ENCODE data around the gene TEX29.

TEX29 gene

DNA sequence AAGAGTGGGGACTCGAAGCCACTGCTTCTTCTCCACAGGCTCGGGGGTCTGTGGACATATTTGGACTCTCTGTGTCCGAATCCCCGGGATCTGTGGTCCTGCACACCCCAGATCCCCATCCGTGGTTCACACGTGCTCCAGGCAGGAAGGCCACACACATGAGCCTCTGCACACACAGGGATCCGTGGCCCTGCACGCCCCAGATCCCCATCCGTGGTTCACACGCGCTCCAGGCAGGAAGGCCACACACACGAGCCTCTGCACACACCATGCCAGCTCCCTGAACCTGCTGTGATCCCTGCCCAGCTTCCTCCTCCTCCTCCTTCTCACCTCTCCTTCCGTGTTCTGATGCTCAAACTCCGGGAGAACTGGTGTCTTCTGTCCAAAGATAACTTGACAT, 3.1 kb downstream of the TEX29 start:
- DNase-seq: no peak

GRCh38 chr13:111323950-111324651, 3.7 kb downstream of the TEX29 start:
- no peak for DNase-seq

DNA sequence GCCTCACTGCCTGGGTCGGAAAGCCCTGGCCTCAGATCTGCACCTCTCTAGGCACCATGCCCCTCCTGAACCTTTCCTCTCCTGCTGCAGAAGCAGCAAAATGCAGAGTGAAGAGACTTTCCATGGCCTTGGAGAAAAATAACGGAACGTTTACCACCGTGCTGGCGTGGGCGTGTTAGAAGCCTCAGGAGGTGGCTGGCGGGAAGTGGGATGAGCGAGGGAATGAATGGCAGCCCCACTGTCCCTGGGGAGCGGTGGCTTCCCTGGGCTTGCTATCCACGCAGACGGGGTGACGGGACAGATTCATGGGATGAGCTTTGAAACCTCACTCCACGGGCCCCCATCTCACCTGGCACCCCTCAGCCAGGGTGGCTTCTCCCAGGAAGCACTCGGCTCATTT, 4.3 kb downstream of the TEX29 start:
- DNase-seq: no peak

DNA sequence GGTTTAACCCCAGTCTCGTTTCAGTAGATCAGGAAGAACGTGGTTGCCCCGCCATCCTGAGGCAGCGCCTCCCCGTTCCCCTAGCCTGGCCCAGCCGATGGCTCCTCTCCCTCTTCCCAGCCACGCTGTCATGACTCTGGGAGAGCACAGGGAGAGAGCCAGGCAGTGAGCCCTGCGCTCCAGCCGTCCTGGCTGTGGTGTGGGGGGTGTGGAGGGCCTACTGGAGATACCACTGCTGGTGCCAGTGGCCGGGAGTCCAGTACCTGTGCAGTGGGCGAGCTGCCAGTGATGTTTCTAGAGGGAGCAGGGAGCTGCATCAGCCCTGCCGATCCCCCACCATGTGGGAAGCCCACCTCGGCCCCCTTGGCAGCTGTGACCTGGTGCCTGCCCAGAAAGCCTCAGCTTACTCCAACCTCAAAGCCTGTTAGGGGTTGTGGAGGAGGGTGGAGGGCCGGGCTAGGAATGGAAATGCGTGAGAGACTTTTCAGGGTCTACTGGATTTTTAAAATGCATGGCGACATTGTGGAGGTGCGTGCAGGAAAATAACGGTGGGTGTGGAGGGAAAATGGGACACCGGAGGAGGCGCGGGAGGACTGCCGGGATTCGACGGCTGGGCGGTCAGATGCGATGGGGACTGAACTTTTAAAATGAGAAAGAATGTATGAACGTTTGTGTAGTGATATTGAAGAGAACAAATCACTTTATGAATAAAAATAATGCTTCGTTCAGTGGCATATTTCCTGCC, 4.9 kb downstream of the TEX29 start:
- DNase-seq: no peak

DNA sequence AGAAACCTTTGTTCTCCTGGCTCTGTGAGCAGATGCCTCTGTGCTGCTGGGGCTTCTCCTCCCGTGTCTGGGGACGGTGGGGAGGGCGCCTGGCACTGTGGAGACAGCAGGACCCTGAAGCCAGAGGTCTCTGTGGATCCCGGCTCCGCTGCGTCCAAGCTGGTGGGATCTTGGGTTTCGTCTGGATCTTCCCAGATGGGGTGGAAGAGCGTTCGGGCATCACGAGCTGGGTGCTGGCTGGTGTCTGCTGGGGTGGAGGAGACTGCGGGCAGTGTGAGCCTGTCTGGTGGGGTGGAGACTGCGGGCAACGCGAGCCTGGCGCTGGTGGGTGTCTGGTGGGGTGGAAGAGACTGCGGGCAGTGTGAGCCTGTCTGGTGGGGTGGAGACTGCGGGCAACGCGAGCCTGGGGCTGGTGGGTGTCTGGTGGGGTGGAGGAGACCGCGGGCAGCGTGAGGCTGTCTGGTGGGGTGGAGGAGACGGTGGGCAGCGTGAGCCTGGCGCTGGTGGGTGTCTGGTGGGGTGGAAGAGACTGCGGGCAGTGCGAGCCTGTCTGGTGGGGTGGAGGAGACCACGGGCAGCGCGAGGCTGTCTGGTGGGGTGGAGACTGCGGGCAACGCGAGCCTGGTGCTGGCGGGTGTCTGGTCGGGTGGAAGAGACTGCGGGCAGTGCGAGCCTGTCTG, 5.6 kb downstream of the TEX29 start:
- no peak for DNase-seq

DNA sequence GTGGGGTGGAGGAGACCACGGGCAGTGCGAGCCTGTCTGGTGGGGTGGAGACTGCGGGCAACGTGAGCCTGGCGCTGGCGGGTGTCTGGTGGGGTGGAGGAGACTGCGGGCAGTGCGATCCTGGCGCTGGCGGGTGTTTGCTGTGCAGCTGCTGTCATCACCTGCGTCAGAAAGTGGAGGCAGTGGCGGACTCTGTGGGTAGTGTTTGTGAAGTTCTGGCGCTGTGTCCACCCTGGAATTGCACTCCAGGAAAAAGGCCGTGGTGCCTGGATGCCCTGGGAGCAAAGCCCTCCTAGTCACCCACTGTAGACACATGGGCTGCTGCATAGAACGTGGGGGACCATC, 6.2 kb downstream of the TEX29 start:
- no peak for DNase-seq

- no peak for DNase-seq
Measured at GRCh38 chr13:111326981-111327642, 6.7 kb downstream of the TEX29 start.

DNA sequence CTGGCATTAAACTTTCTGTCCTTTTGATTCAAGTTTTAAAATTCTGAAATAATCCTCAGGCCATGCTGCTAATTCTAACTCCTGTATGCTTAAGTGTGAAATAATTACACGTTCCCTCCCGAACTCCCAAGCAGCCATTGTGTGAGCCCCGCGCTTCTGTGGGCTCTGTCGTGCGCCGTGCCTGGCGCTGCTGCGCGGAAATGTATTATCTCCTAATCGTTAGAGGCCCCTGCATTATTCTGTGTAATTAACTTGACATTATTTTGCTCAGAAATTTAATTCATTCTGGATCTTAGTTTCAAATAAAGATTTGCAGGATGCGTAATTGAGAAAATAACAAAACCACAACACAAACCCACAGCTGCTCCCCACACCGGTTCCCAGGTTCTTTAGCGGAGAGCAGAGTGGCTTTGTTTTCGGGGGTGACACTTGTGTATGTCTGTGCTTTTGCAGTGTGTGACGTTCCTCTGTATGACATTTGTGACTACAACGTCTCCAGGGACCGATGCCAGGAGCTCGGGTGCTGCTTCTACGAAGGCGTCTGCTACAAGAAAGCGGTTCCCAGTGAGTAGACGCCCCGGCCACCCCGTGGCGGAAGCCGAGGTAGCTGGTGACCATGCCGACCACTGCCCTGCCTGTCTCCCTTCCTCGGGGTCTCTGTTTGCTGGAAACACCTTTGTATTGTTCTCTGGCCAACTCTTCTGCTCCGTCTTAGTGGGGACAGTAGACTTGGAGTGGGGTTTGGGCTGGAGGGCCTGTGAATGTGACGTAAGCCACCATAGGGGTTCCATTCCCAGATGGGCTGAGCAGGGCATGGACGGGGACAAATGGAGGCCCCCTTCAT, 7.5 kb downstream of the TEX29 start:
- DNase-seq: no peak

- DNase-seq: no peak
Measured at GRCh38 chr13:111328574-111329410, 8.3 kb downstream of the TEX29 start.

DNA sequence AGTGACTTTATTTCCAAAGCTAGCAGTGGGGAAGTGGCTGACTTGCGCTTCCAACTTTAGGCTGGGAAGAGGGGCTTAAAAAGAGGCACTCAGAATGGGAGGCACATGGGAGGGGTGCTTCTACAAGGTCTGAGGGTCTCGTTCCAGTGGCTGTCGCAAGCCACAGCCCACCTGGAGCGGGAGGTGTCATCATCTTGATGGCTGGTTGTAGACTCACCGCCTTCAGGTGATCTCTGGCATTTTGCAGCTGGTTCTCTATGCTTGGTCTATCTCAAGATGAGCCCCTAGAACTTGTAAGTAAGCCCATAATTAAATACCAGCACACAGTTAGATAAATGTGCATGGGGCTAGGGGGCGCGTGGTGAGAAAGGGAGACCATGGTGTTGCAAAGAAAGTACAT, 9.2 kb downstream of the TEX29 start:
- no peak for DNase-seq

GRCh38 chr13:111330066-111330610, 9.7 kb downstream of the TEX29 start:
- no peak for DNase-seq

DNA sequence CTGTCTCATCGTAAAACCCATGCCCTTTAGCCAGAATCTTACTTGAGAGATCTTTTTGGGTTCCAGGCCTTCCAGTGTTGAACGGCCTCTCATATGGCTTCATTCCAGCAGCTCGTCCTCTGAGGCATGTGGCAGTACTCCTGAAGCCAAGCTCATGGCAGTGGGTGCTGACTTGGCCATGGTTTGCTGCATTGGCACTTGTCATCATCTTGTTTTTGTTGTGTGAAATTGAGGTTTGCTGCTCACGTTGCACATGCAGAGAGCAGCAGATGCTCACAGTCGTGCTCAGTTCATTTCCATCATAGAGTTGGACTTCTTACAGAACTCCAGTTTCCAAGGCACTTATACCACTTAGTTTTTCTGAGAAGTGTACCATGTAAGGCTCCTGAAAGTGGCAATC, 14.9 kb downstream of the TEX29 start:
- DNase-seq: no peak

DNA sequence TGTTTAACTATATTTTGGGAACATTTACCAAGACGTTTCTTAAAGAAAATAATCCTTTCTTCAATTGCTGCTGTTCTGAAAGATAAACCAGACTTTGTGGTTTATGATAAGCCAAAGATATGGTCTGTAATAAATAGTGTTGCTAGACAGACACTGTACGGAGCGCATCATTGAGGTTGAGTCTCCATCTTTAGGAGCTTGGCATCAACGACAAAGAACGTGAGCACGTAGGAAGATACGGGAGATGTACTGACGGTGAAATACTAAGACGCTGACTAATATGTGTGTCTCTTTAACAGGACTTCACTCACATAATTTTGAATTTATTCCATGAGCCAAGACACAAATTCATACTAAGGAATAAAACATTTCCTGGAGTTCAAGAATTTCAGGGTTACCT, 16.2 kb downstream of the TEX29 start:
- no peak for DNase-seq

DNA sequence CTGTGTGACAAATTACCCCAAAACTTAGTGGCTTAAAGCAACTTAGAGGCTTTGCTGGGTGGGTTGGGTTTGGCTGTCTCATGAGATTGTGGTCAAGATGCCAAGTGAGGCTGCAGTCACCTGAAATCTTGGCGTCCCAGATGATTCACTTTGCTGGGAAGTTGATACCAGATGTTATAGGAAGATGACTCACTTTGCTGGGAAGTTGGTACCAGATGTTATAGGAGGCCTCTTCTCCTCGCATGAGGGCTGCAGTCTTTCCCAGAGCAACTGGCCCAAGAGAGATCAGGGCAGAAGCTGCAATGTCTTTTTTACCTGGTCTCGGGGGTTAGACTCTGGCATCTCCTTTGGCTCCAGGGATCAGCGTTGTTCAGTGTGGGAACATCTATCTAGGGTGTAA, 16.8 kb downstream of the TEX29 start:
- no peak for DNase-seq

DNA sequence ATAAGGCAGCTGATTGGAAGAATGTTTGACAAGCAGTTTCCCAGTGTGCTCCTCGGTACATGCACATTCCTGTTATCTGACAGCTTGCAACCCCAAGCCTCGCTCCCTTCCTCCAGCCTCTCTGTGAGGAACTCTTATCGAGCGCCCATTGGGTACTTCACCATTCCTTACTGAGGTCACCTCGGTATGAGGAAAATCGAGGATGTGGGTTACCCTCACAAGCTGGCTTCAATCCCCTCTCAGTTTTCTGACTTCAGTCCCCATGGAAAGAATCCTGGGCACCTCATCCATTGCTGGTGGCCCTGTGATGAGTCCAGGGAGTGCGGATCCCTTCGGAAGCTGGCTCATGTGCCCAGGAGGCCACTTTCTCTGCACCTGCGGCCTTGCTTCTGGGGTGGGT, 17.3 kb downstream of the TEX29 start:
- no peak for DNase-seq

DNA sequence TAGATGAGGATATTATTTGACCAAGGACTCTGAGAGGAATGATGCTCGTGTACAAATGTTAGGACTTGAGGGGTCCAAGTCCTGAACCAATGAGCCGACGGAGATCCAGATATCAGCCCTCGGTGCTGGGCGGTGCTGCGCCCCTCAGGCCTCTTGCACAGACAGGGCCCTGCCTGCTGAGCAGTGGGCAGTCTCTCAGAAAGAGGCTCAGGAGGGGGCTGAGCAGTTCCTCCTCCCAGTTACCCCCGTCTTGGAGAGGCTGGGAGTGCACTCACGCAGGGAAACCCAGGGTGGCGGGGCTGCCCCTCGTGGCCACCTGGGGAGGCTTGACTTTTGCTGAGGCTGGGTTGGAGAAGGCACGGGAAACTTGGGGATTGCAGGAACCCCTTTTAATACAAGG, 18.4 kb downstream of the TEX29 start:
- DNase-seq: no peak

DNA sequence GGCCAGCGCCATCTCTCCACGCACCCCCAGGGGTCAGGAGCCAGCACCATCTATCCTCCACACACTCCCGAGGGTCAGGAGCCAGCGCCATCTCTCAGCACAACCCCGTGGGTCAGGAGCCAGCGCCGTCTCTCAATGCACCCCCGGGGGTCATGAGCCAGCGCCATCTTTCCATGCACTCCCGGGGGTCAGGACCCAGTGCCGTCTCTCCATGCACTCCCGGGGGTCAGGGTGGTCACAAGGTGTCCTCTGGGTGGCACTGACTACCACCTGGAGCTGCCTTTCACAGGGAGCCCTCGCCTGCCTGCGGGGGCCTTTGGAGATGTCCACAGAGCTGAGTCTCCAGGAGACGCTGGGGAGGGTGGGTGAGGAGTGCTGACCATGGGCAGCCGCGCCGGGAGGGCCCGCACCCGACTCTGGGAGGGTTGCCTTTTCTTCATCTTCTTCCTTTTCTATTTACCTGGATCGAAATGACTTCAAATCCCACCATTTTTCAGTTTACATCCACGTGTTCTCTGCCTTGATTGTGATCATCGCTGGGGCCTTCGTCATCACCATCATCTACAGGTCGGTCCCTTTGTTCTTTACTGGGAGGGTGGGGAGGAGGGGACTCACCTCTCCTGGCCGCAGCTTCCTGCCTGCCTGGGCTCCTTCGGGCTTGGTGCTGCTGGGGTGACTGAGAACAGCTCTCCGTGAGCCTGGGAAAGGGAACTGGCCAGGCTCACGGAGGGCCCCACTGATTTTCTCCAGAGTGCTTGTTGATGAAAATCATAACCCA, 19.1 kb downstream of the TEX29 start:
- DNase-seq: no peak

DNA sequence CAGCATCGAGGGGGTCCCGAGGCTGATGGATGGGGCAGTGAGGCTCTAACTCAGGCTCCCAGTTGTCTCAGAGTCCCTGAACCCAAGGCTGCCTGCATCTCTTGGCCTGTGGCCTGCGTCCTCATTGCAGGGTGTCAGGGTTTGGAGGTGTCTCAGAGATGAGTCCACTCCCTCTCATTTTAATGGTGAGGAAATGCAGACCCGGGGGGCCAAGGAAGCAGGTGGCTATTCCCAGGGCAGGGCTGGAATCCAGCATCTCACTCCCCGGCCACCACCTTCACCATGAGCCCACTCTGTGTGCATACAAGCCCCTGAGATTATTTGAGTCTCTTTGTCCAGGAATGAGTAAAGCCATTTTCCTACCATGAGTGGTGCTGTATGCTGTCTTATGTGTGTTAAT, 21.4 kb downstream of the TEX29 start:
- no peak for DNase-seq

GRCh38 chr13:111342721-111343120, 22.3 kb downstream of the TEX29 start:
- DNase-seq: no peak

DNA sequence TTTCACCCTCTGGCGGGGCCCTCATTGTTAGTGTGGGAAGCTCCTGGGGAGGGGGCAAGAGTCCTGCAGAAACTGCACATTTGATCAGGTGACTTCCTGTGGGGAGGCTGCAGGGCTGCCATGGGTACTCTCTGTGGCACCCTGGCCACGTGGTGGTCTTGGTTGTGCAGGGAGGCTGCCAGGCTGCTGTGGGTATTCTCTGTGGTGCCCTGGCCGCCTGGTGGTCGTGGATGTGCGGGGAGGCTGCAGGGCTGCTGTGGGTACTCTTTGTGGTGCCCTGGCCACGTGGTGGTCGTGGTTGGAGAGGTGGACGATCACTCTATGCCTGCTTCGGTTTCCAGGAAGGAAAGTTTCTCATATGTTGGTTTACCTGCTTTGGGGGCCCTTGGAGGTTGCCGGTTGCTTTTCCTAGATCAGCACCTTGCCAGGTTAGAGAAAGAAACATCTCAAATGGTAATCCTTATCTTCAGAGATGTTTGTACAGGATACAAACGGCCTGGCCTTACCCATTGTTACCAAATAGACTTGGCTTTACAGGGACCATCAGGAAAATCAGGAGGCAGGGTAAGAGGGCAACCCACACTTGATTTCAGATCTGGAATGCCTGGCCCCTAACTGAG, 22.9 kb downstream of the TEX29 start:
- no peak for DNase-seq

Data from activated naive CD4-positive, alpha-beta T cell treated with anti-CD3 and anti-CD28 coated beads, Interleukin-2, amount 50 U/mL, for 16 hours (primary cell).